HG02938 (cell line): ENCODE measurements around the gene CNGB1.

Experiments
- ATAC-seq: cut with Tn5 transposase; IDR thresholded peaks from one replicate; pipeline ENCODE4 v1.9.1; 2021; ENCODE audit warnings: mild to moderate bottlenecking, moderate library complexity; ENCODE audit not compliant: unreplicated experiment

Gene CNGB1

GRCh38 chr16:57834936-57835335 is 136.0 kb downstream of the CNGB1 start:
- no peak for ATAC-seq
